Measurements from ENCODE around the gene LAYN.
A peak's percentile ranks its signal among the peaks of the same experiment; 100 is the strongest.

The LAYN gene

GRCh38 chr11:111531687-111532364 is 8.7 kb upstream of the LAYN start:
- peak; percentile 88 to 95 for DNase-seq

- DNase-seq, result peak in 1 of 2 donors; percentile 27
Observed at GRCh38 chr11:111532365-111532709, 8.2 kb upstream of the LAYN start.

GRCh38 chr11:111535281-111535680 is 5.2 kb upstream of the LAYN start:
- no peak for DNase-seq

GRCh38 chr11:111537336-111537860 is 3.1 kb upstream of the LAYN start:
- DNase-seq, result no peak

- no peak for DNase-seq
Observed at GRCh38 chr11:111538407-111539114, 2.0 kb upstream of the LAYN start.

GRCh38 chr11:111539426-111540113 is 950 bp upstream of the LAYN start:
- no peak for DNase-seq

- no peak for DNase-seq
Observed at GRCh38 chr11:111540937-111541253, 375 bp downstream of the LAYN start.

GRCh38 chr11:111541254-111542061 is 938 bp downstream of the LAYN start:
- DNase-seq, result peak; percentile 28 to 59

- DNase-seq, result no peak
Observed at GRCh38 chr11:111542606-111543275, 2.2 kb downstream of the LAYN start.

GRCh38 chr11:111548525-111548924 is 8.0 kb downstream of the LAYN start:
- DNase-seq, result no peak

- no peak for DNase-seq
Observed at GRCh38 chr11:111549196-111549868, 8.8 kb downstream of the LAYN start.

GRCh38 chr11:111549869-111550203 is 9.3 kb downstream of the LAYN start:
- DNase-seq, result no peak

- DNase-seq, result no peak
Observed at GRCh38 chr11:111550258-111550657, 9.7 kb downstream of the LAYN start.

- no peak for DNase-seq
Observed at GRCh38 chr11:111554532-111554931, 14.0 kb downstream of the LAYN start.

GRCh38 chr11:111555255-111555654 is 14.7 kb downstream of the LAYN start:
- no peak for DNase-seq

- DNase-seq, result no peak
Observed at GRCh38 chr11:111557425-111558111, 17.0 kb downstream of the LAYN start.

GRCh38 chr11:111559800-111560464 is 19.4 kb downstream of the LAYN start:
- DNase-seq, result no peak

- no peak for DNase-seq
Observed at GRCh38 chr11:111560800-111561199, 20.3 kb downstream of the LAYN start.

- DNase-seq, result no peak
Observed at GRCh38 chr11:111561306-111561705, 20.8 kb downstream of the LAYN start.

GRCh38 chr11:111561791-111562325 is 21.3 kb downstream of the LAYN start:
- peak in 1 of 2 donors; percentile 16 for DNase-seq
